Right forelimb (tissue), 1 donor: ENCODE measurements around the gene CCDC170.

Experiments used
- DNase-seq: peaks from one replicate; pipeline ENCODE4 v3.0.0-alpha.2; 2018

The CCDC170 gene

DNA sequence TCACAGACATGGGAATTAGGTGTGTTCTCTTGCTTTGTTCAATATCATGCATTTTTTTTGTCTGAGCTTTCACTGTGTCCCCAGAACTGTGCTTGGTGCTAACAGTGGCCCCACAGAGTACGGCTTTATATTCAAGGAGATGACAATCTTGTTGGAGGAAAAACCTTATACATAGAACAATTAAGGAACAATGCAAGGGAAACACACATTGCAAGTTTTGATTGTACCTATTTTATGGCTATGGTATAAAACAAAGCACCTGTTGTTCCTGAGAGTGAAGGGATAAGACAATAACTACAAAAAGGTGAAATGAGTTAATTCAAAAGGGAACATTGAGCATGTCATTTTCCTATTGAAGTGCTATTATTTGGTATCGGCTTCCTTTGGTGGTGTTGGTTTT is 169.7 kb downstream of the CCDC170 start:
- no peak for DNase-seq

DNA sequence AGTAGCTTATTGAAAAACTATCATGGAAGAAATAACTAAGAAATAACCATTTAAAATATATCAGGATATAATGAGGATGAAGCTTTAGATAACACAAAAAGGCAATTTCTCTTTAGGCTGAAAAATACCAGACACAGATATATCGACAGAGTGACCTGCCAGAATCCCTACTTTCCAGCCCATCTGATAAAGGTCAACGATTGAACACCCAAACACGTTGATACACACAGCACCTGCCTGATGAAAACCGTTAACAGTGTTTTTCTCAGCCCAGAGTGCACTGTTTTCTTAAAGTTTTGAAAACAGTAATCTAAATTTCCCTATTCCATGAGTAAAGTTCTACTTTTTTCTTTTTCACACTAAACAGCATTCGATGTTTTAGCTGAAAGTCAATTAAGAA is 170.6 kb downstream of the CCDC170 start:
- DNase-seq = no peak

GRCh38 chr6:151665329-151665728 is 171.5 kb downstream of the CCDC170 start:
- no peak for DNase-seq

DNA sequence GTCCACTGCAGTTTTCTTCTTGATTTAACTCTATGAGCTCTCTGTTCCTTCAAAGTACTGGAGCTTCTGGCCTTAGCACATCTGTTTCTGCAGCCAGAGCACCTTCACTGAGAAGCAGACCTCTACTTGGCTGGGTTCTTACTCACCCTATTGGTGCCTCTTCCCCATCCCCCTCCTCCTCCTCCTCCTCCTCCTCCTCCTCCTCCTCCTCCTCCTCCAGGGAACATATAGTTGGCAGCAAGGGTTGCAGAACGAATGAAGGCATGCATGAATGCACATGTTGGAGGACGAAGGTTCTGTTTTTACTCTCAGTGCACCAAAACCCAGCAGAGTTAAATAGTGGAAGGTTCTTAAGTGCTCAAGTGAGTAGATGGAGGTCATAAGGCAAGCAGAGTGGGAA is 172.7 kb downstream of the CCDC170 start:
- no peak for DNase-seq

GRCh38 chr6:151669208-151669560 is 175.4 kb downstream of the CCDC170 start:
- no peak for DNase-seq

DNA sequence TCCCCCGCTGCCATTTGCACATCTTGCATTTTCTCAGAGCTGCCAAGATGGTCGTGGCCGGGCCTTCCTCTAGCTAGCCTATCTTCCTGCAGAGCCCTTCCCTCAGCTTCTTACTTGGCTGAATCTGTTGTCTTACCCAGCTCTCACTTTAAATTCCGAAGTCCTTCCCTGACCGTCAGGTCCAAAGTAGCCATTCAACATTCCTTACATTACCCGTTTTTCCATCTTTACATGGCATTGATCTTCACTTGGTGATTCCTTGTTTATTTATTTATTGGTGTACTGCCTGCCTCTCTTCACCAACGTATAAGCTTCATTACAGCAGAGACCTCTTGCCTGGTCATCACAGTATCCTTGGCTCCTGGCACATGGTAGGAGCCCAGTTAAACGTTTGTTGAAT is 176.3 kb downstream of the CCDC170 start:
- DNase-seq = no peak
